Hepatocyte (in vitro differentiated cells): ENCODE results near the gene ITGA7.

Experiments used
- EZH2 ChIP-seq: fragments of 200-600 bp; sonication (generic); IDR thresholded peaks from 2 replicates; pipeline ENCODE4 v1.6.1; 2016; ENCODE audit warnings: antibody characterized with exemption, mild to moderate bottlenecking, borderline replicate concordance
- EZH2phosphoT487 ChIP-seq: fragments of 200-600 bp; sonication (generic); IDR thresholded peaks from one replicate; pipeline ENCODE4 v1.6.1; 2018; ENCODE audit warnings: antibody characterized with exemption, mild to moderate bottlenecking, low read depth, moderate library complexity; ENCODE audit not compliant: unreplicated experiment, severe bottlenecking
- TF ChIP-seq, protein P1 (sequence below): fragments of 200-600 bp; sonication (generic); IDR thresholded peaks from 2 replicates; pipeline ENCODE4 v1.5.1; 2016; ENCODE audit warnings: antibody characterized with exemption, mild to moderate bottlenecking; ENCODE audit not compliant: poor library complexity

DNA sequence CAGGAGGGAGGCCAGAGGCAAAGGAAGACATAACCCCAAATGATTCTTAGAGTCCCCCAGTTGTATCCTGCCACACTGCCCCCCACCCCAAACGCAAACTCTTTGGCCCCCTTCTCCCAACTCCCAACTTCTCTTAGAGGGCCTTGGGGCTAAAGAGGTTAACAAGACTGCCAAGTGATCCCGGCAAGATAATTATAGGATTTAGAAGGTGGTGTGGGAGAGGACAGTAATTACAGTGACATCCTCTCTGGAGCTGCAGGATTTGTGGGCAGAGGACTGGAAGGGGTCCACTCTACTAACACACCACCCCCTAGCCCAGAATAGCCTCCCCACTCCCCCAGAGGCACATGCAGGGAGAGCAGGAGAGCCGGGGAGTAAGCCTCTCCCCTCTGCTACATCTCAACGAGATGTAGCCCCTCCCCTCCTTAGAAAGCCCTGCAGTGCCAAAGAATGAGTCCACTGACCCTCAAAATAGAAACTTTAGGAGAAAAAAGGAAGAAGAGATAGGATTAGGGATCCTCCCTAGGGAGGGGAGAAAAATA lies 29.9 kb upstream of the ITGA7 start:
- TF ChIP-seq, protein P1, sequence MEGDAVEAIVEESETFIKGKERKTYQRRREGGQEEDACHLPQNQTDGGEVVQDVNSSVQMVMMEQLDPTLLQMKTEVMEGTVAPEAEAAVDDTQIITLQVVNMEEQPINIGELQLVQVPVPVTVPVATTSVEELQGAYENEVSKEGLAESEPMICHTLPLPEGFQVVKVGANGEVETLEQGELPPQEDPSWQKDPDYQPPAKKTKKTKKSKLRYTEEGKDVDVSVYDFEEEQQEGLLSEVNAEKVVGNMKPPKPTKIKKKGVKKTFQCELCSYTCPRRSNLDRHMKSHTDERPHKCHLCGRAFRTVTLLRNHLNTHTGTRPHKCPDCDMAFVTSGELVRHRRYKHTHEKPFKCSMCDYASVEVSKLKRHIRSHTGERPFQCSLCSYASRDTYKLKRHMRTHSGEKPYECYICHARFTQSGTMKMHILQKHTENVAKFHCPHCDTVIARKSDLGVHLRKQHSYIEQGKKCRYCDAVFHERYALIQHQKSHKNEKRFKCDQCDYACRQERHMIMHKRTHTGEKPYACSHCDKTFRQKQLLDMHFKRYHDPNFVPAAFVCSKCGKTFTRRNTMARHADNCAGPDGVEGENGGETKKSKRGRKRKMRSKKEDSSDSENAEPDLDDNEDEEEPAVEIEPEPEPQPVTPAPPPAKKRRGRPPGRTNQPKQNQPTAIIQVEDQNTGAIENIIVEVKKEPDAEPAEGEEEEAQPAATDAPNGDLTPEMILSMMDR, result no peak
- TF ChIP-seq EZH2phosphoT487, result no peak
- TF ChIP-seq EZH2, result no peak
